GM12892 (cell line): ENCODE results near the gene RNF34.

ENCODE experiments used
- POLR2A ChIP-seq: IDR thresholded peaks from 2 replicates; pipeline ENCODE4 v1.6.1; 2011; ENCODE audit warnings: low read depth, low read length, control low read depth
- POLR2AphosphoS5 ChIP-seq: IDR thresholded peaks from 2 replicates; pipeline ENCODE4 v1.6.1; 2011; ENCODE audit warnings: low read depth, low read length, control low read depth
- TAF1 ChIP-seq: IDR thresholded peaks from 2 replicates; pipeline ENCODE4 v1.6.1; 2011; ENCODE audit warnings: low read depth, mild to moderate bottlenecking, control low read depth, low read length, borderline replicate concordance

DNA sequence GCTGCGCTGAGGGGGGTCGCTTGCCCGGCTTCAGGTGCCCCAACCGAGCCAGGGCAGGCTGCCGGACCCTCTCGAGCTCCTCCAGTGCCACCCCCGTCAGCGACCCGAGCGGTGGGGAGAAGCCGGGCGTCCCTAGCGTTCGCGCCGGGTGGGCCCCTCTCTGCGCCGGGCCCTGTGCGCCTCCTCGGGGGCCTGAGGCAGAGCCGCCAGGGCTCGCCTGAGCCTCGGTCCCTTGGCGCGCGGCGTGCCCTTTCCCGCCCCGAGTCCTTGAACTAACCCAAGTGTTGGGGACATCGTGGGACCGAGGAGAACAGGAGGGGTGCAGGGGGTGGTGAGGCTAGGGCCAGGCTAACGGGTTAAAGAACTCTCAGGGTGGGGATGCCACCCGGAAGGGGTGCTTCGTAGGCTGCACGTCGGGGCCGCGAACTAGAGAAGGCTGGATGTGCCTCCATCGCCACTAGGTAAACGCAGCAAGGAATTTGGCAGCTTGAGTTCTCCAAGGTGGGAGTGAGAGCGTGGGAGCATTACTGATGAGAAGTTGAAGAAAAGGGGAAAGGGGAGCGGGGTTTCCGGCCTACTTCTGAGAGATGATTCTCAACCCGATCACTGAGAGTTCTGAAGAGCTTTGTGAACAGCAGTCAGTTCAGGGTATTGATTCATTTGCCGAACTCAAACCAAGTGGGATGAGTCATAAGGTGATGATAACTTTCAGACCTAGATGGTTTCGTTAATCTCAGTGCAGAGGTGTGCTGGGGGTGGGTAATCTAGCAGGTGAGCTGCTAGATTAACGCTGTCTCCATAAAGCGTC is 618 bp downstream of the RNF34 start:
- TF ChIP-seq POLR2A, result peak; percentile 72
- TF ChIP-seq POLR2AphosphoS5, result peak; percentile 89
- peak; percentile 51; the same call in 1 of the 2 replicates for TF ChIP-seq TAF1
